Right hindlimb (tissue), 1 donor: ENCODE data around the gene REEP2.
"Not testable (repeated sequence)": the region's sequence is repeated elsewhere in the genome, so short reads cannot be mapped to it uniquely, and the experiment has no call there.

Experiments
- DNase-seq: peaks from one replicate; pipeline ENCODE4 v3.0.0-alpha.2; 2018

Gene REEP2

DNA sequence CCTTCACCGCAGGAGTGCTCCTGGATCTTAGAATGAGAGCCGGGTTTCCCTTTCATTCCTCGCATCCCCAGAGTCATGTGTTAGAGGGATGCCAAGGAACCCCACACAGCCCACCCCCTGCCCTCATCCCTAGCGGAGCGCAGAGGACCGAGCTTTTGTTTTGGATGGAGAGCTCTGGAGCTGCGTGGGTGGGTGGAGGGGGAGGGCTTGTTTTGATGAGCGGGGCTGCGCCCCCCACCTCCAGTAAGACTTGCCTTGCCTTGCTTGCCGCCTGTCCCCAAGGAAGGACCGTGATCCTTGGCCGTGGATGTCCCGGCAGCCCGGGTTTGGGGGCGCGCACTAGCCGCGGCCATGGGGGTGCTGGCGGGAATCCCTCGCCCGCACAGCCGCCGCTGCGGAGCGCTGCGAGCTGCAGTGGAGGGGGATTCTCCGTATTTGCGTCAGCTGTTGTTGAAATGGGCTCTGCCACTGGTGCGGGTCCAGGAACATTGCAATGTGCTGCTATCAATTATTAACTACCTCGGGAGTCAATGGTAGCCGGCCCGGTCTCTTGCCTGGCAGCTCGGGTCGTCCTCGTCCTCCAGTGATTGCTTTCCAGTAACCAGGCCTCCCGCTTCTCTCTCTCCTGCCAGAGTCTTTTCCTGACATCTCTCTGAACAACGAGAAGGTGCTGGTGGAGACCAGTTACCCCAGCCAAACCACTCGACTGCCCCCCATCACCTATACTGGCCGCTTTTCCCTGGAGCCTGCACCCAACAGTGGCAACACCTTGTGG is 27.5 kb downstream of the REEP2 start:
- DNase-seq, result peak; percentile 49

DNA sequence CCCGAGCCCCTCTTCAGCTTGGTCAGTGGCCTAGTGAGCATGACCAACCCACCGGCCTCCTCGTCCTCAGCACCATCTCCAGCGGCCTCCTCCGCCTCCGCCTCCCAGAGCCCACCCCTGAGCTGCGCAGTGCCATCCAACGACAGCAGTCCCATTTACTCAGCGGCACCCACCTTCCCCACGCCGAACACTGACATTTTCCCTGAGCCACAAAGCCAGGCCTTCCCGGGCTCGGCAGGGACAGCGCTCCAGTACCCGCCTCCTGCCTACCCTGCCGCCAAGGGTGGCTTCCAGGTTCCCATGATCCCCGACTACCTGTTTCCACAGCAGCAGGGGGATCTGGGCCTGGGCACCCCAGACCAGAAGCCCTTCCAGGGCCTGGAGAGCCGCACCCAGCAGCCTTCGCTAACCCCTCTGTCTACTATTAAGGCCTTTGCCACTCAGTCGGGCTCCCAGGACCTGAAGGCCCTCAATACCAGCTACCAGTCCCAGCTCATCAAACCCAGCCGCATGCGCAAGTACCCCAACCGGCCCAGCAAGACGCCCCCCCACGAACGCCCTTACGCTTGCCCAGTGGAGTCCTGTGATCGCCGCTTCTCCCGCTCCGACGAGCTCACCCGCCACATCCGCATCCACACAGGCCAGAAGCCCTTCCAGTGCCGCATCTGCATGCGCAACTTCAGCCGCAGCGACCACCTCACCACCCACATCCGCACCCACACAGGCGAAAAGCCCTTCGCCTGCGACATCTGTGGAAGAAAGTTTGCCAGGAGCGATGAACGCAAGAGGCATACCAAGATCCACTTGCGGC is 28.2 kb downstream of the REEP2 start:
- DNase-seq, result peak; percentile 51

DNA sequence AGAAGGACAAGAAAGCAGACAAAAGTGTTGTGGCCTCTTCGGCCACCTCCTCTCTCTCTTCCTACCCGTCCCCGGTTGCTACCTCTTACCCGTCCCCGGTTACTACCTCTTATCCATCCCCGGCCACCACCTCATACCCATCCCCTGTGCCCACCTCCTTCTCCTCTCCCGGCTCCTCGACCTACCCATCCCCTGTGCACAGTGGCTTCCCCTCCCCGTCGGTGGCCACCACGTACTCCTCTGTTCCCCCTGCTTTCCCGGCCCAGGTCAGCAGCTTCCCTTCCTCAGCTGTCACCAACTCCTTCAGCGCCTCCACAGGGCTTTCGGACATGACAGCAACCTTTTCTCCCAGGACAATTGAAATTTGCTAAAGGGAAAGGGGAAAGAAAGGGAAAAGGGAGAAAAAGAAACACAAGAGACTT is 28.9 kb downstream of the REEP2 start:
- peak; percentile 34 for DNase-seq

DNA sequence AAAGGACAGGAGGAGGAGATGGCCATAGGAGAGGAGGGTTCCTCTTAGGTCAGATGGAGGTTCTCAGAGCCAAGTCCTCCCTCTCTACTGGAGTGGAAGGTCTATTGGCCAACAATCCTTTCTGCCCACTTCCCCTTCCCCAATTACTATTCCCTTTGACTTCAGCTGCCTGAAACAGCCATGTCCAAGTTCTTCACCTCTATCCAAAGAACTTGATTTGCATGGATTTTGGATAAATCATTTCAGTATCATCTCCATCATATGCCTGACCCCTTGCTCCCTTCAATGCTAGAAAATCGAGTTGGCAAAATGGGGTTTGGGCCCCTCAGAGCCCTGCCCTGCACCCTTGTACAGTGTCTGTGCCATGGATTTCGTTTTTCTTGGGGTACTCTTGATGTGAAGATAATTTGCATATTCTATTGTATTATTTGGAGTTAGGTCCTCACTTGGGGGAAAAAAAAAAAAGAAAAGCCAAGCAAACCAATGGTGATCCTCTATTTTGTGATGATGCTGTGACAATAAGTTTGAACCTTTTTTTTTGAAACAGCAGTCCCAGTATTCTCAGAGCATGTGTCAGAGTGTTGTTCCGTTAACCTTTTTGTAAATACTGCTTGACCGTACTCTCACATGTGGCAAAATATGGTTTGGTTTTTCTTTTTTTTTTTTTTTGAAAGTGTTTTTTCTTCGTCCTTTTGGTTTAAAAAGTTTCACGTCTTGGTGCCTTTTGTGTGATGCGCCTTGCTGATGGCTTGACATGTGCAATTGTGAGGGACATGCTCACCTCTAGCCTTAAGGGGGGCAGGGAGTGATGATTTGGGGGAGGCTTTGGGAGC is 29.5 kb downstream of the REEP2 start:
- DNase-seq, result peak; percentile 38

DNA sequence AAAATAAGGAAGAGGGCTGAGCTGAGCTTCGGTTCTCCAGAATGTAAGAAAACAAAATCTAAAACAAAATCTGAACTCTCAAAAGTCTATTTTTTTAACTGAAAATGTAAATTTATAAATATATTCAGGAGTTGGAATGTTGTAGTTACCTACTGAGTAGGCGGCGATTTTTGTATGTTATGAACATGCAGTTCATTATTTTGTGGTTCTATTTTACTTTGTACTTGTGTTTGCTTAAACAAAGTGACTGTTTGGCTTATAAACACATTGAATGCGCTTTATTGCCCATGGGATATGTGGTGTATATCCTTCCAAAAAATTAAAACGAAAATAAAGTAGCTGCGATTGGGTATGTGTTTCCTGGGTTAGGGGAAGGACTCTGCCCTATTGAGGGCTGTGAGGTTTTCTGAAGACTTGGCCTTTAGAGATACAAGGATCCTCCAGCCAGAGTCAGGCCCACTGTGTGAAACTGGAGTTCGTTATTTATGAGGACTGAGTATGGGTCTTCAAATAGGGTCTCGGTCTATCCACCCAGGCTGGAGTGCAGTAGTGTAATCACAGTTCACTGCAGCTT is 30.2 kb downstream of the REEP2 start:
- no peak for DNase-seq

DNA sequence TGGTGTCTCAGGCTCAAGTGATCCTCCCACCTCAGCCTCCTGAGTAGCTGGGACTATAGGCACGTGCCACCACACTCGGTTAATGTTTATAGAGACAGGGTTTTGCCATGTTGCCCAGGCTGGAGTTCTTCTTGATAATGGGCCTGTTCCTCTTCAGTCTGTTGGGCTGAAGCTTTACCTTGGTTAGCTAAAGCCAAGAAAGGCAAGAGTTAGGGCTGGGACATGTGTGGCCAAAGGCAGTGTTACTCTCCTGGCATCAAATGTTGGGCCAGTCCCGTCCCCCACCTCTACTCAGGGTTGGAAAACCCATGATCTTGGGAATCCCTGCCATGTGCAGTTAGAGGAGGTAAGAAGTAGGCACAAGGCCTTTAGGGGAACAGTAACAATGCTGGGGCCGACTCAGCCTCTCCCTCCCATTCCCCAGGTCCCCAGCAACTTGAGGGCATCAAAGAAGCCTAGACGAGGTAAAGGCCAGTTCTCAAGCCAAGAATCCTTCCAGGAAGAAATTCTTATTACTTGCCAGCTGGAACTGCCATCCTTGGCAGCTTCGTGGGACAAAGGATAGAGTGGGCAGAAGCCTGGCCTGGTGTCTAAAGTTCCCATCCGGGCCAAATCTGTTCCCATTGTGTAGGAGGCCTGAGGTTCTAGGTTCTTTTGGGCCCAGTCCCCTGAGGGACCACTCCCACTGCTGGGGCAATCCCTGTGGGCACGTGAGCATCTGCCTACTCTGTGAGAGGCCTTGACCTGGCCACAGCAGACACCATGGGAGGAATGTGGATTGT is 30.9 kb downstream of the REEP2 start:
- peak; percentile 89 for DNase-seq

DNA sequence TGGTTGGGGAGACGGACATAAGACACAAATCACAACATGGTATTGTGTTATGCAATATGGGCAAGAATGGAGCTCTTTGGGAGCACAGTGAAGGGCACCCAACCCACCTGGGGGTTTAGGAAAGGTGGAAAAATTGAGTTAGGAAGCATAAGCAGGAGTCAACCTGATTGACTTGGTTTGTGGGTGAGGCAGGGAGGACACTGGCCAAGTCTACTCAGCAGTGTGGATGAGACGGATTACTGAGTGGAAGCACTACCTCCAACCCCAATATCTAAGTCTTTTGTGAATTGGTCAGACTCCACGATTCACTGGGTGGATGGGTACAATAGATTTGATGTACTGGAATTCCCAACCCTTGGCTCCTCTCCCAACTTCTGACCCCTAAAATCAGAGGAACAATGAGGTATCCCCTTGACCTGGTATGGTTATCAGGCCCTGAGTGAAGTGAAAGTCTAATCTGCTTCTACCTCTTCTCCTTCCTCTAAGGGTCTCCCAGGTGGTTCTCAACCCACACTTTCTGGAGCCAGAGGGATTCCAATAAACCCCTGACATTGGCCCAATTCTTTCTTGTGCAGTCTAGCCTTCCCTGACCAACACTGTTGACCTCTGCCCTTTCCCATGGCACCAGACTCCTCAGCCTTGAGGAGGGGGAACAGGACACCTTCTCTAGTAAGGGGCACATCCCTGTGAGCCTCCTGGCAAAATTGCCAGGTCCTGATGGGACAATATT is 31.6 kb downstream of the REEP2 start:
- DNase-seq, result peak; percentile 72

DNA sequence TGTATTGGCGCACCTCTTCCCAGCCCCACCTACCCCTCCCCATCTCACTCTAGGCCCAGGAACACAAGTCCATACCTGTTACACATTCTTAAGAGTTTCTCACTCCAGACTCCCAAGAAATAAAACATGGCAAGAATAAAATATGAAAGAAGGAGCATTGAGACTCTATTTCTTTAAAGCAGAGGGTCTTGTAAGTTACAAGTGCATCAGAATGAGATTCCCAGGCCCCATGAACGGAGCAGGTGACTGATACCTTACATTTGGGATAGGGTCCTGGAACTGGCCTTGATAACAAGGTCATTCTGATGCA is 32.1 kb downstream of the REEP2 start:
- no peak for DNase-seq

DNA sequence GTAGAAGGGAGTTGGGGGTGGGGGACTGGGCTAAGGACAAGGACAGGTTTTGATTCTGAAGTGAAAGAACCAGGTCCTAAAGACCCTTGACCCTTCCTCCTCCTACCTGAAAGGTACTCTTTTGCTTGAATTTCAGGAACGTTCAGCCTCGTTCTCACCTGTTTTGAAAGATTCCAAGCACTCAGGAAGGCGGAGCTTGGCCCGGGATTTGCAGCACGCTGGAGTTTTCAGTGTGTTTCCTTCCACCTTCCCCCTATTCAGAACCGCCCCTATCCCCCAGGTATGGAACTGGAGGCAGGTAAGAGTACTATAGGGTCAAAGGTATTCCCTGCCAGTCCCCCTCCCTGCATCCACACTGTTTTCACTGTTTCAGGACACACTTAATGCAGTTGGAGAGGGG is 33.5 kb downstream of the REEP2 start:
- DNase-seq, result no peak

DNA sequence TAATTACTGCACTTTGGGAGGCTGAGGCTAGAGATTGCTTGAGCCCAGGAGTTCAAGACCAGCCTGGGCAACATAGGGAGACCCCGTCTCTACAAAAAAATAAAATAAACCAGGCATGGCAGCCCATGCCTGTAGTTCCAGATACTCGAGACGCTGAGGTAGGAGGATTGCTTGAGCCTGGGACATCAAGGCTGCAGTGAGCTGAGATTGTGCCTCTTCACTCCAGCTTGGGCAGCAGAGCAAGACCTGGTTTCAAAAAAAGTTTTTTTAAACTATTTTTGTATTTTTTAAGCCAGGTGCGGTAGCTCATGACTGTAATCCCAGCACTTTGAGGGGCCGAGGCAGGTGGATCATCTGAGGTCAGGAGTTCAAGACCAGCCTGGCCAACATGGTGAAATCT is 34.3 kb downstream of the REEP2 start:
- DNase-seq, result not testable (repeated sequence)

DNA sequence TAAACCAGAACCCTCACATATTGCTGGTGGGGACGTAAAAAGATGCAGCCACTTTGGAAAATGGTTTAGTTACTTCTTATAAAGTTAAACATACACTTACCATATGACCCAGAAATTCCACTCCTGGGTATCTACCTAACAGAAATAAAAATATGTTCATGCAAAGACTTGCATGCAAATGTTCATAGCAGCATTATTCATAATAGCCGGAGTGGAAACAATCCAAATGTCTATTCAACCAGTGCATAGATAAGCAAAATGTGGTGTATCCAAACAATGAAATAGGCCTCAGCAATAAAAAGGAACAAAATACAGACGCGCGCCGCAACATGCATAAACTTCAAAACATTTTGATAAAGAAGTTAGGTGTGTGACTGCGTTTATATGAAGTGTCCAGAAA is 38.1 kb downstream of the REEP2 start:
- DNase-seq, result no peak

DNA sequence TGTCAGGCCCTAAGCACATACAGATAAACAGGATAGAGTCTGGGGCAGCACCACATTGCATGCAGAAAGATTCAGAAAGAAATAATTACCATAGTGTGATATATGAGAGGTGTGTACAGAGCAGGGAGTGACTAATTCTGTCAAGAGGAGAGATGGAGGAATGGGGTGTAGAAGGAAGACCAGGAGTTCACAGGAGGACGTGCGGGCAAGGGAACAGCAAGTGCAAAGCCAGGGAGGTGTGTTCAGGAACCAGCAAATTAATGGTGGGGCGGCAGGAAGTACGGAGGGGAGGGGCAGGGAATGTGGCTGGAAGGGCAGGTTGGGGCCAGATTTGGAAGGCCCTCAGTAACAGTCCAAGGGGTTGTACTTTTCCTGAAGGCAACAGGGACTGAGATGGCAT is 43.8 kb downstream of the REEP2 start:
- DNase-seq, result no peak

DNA sequence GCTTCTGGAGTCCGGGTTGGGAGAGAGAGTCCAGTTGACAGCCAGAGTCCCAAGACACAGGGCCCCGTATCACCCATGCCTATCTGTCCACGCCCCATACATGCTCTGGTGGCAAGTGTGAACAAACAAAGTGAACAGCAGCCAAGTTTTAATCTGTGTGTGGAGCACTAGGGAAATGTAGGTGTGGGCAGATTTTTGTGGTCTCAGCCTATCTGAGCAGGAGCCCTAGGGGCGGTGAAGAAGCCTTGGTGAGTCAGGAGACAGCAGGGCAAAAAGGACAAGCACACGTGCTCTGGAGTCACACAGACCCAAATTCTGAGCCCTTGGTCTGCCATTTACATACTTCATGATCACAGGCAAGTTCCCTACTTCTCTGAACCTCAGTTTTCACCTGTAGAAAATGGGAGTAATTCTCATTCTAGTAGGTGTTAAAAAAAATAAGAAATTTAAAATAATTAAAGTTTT is 49.7 kb downstream of the REEP2 start:
- no peak for DNase-seq

DNA sequence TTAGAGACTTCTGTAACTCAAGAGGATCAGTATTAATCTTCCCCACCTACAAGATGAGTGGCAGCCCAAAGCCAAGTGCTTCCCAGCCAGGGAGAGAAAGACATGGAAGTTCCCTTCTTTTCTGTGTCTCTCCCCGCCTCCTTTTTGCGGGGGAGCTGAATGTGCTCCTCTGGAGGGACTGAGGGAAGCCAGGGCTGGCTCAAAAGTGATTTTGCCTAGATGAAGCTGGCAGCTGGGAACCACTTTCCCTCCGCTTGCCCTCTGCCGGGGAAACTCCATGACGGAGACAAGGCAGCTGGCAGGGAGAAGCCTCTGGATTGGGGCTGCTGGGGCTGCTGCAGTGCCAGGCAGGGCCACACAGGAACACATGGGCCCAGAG is 50.8 kb downstream of the REEP2 start:
- peak; percentile 69 for DNase-seq

DNA sequence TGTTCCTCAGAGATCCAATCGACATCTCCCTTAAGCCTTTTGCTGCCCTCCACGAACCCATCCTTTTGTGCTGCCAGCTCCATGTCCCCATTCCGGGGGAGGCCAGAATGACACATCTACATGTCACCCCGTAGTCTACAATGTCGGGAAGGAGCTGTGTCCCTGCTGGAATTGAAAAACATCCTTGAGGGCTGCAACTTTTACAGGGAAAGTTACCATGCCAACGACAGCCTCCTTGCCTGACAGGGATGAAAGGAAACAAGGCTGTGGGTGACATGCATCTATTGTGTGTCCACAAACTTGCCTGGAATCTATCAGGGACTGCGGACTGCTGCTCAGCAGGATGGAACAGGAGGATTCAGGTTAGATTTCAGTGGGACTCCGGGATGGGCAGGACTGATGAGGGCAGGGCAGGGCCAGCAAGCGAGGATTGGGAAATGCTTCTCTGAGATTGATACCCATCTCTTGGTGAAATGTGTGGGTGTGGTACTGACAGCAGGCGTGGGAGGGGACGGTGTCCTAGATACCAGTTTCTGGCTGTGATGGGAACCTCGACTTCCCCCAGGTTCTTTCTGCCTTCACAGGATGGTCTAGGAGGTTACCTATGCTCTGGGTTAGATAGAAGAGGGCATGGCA is 51.9 kb downstream of the REEP2 start:
- no peak for DNase-seq

DNA sequence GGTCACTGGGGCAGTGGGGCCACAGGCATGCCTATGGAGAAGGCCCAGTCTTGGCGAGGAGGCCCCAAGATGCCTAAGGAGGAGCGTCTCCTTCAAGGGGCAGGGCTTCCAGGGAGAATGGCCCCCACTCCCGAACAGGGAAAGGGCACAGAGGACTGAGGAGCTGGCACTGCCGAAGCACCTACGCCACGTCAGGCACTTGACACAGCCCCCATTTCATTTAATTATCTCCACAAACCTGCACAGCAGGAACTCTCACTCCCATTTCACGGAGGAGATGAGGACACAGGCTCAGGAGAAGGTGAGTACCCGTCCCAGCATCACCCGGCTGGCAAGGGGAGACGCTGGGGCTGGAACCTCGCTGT is 52.4 kb downstream of the REEP2 start:
- no peak for DNase-seq

DNA sequence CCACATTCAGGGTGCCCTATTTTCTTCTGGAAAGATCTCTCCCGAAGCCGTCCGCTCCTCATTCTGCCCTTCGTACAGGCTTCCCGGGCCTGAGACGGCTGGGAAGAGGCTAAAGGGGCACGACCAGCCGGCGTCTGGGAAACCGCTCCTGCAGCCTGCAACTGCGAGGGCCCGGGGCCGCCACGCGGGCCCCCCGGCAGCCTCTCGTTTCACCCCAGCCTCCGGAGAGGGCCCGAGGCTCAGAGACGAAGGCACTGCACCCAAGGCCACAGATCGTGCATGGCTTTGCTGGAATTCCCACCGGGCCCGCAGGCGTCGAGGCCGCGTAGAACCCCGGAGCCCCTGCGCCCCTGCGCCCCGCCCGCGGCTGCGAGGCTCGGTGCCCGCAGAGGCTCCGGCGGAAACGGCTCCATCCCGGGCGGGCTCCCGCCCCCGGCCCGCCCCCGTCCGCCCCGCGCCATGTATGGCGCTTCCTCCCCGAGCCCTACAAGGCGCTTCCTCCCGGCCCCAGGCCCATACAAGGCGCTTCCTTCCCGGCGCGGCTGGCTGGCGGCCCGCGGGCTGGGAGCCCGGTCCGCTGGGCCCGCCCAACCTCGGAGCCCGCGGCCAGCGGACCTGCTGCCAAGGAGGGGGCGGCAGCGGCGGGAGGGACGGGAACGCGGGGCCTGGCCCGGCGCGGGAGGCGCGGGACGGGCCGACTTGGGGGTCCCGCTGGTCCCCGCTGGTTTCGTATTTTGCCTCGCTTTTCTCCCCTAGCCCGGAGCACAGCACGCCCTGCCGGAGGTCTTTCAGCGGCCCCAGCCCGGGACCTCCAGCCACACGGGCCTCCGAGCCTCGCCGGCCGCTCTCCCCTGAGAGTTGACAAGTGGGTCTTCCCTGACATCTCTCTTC is 53.1 kb downstream of the REEP2 start:
- DNase-seq, result peak; percentile 96

DNA sequence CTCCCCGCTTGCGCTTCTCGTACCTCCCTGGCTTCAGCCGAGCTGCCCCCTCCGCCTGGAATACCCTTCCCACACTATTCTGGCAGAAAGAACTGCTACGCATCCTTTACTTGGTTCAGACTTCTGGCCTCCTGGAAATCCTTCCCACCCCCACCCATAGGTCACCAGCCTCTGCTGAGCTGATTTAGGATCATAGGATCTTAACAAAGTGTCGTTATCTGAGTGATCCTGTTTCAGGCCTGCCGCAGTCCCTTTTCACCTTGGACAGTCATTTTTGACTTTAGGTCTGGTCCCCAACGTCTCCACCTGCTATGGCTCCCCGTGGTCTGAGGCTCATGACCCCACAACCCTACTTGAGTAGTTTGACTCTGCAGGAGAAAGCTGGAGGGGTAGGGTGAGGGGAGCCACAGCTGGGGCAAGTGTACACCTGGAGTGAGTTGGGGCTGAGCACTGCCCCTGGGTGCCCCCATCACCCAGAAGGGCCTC is 53.7 kb downstream of the REEP2 start:
- no peak for DNase-seq

DNA sequence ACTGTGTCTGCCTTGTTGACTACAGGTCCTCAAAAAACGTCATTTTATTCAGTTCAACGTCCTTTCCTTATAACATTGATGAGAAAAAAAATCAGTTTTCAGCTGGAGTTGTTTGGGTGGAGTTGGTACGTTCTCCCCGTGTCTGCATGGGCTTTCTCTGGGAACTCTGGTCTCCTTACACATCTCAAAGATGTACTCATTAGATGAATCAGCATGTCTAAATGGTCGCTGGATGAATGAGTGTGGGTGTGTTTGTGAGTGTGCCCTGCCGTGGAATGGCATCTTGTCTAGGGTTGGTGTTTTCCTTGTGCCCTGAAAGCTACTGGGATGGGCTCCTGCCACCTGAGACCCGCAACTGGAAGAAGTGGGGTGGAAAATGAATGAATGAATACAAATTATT is 56.5 kb downstream of the REEP2 start:
- DNase-seq, result no peak
